Activated CD8-positive, alpha-beta memory T cell treated with anti-CD3 and anti-CD28 coated beads, Interleukin-2, amount 10 ng/mL, durations not matched to agents 7 days and 5 days (primary cell): ENCODE data around the gene C11orf98. TPM values are rescaled to one million over a fixed set of nuclear protein-coding genes. Genes with fewer than 3 reads are reported as not detected.

Experiments
- ATAC-seq: fragments of 150-1000 bp; cut with Tn5 transposase; one replicate; pipeline ENCODE4 v1.10.0; 2021; ENCODE audit warnings: moderate library complexity
- CTCF ChIA-PET: fragments of 350-600 bp; sonication (Branson Sonifier 250); formaldehyde crosslinking; loops from one replicate; lab custom pipeline; 2021; ENCODE audit warnings: antibody characterized with exemption; lab: Charles Lee
- DNase-seq: peaks from one replicate; pipeline ENCODE4 v3.0.0-alpha.2; 2020
- H3K27ac Mint-ChIP-seq: one replicate; pipeline ENCODE4 v1.8.0; 2021; ENCODE audit warnings: mild to moderate bottlenecking, mixed read lengths
- H3K27me3 Mint-ChIP-seq: one replicate; pipeline ENCODE4 v1.8.0; 2021; ENCODE audit warnings: mixed read lengths
- H3K36me3 Mint-ChIP-seq: one replicate; pipeline ENCODE4 v1.8.0; 2021; ENCODE audit warnings: mild to moderate bottlenecking, mixed read lengths
- H3K4me1 Mint-ChIP-seq: one replicate; pipeline ENCODE4 v1.8.0; 2021; ENCODE audit warnings: mixed read lengths
- H3K4me3 Mint-ChIP-seq: one replicate; pipeline ENCODE4 v1.8.0; 2021; ENCODE audit warnings: mild to moderate bottlenecking, moderate library complexity, mixed read lengths
- H3K9me3 Mint-ChIP-seq: one replicate; pipeline ENCODE4 v1.8.0; 2022; ENCODE audit warnings: low read depth, mixed read lengths
- total RNA-seq, 2 experiments: library from RNA; stranded (reverse); gene quantifications; one replicate each; pipeline ENCODE4 v1.2.3, GENCODE V29; 2021

C11orf98 gene
- total RNA-seq, 2 experiments from 2014 or later, result 130 to 131 TPM

DNA sequence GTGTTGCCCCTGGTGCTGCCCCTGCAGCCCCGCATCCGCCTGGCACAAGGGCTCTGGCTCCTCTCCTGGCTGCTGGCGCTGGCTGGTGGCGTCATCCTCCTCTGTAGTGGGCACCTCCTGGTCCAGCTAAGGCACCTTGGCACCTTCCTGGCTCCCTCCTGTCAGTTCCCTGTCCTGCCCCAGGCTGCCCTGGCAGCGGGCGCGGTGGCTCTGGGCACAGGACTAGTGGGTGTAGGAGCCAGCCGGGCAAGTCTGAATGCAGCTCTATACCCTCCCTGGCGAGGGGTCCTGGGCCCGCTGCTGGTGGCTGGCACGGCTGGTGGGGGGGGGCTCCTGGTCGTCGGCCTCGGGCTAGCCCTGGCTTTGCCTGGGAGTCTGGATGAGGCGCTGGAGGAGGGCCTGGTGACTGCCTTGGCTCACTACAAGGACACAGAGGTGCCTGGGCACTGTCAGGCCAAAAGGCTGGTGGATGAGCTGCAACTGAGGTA lies 51.7 kb downstream of the C11orf98 start:
- H3K27ac Mint-ChIP-seq, result peak overlapping the region; percentile 64
- CTCF ChIA-PET, result interaction anchor here (1.0 to 4.2 kb wide), 6 partner anchors 8 to 189 kb away, joined by 3 to 36 read pairs (median 4); partner anchors contain the start of genes B3GAT3 and MTA2
- H3K36me3 Mint-ChIP-seq, result peaks cover 15% of the 10 kb centered on the region
- no peaks in the 10 kb centered on the region for H3K27me3 Mint-ChIP-seq
- ATAC-seq, result no peak
- no peak for DNase-seq
- no peak overlapping the region for H3K4me3 Mint-ChIP-seq
- peaks cover 42% of the 10 kb centered on the region for H3K4me1 Mint-ChIP-seq
- H3K9me3 Mint-ChIP-seq, result no peaks in the 10 kb centered on the region

Other genes starting within 250 kb of the C11orf98 start
- not detected for gene SCGB1A1, start 246.2 kb downstream of the C11orf98 start, total RNA-seq
- gene AHNAK, start 118.4 kb downstream of the C11orf98 start, total RNA-seq, result 100 to 1,000 TPM; 180 to 390 TPM
- gene EEF1G, start 91.3 kb downstream of the C11orf98 start, total RNA-seq, result 1,000 to 10,000 TPM in 1 of 2 experiments, 100 to 1,000 TPM in 1; 878 to 1,201 TPM
- 10 to 100 TPM; 24.7 to 29.6 TPM for gene TUT1, start 73.7 kb downstream of the C11orf98 start, total RNA-seq
- 100 to 1,000 TPM; 245 to 264 TPM for gene MTA2, start 63.3 kb downstream of the C11orf98 start, total RNA-seq
- 100 to 1,000 TPM; 132 to 133 TPM for gene EML3, start 52.4 kb downstream of the C11orf98 start, total RNA-seq
- gene ROM1, start 52.0 kb downstream of the C11orf98 start, total RNA-seq, result 1 to 10 TPM; 1.1 to 1.5 TPM
- 10 to 100 TPM; 64.5 to 69.7 TPM for gene B3GAT3, start 43.2 kb downstream of the C11orf98 start, total RNA-seq
- gene GANAB, start 18.6 kb downstream of the C11orf98 start, total RNA-seq, result 100 to 1,000 TPM; 248 to 275 TPM
- 10 to 100 TPM; 27.9 to 35.7 TPM for gene INTS5, start 11.9 kb downstream of the C11orf98 start, total RNA-seq
- gene CSKMT, start 102 bp upstream of the C11orf98 start, total RNA-seq, result 10 to 100 TPM; 23.7 to 31.0 TPM
- gene UQCC3, start 6.5 kb upstream of the C11orf98 start, total RNA-seq, result 1 to 10 TPM; 7.2 to 9.0 TPM
- 10 to 100 TPM; 17.7 to 27.5 TPM for gene LBHD1, start 7.1 kb upstream of the C11orf98 start, total RNA-seq
- 100 to 1,000 TPM; 115 to 152 TPM for gene UBXN1, start 13.9 kb upstream of the C11orf98 start, total RNA-seq
- under 1 TPM; 0.14 to 0.15 TPM for gene LRRN4CL, start 24.3 kb upstream of the C11orf98 start, total RNA-seq
- 10 to 100 TPM; 24.2 to 29.6 TPM for gene BSCL2, start 42.2 kb upstream of the C11orf98 start, total RNA-seq
- not detected for gene GNG3, start 42.5 kb upstream of the C11orf98 start, total RNA-seq
- gene HNRNPUL2, start 62.2 kb upstream of the C11orf98 start, total RNA-seq, result 10 to 100 TPM; 61.6 to 66.6 TPM
- gene TTC9C, start 63.3 kb upstream of the C11orf98 start, total RNA-seq, result 10 to 100 TPM; 47.5 to 49.2 TPM
- 10 to 100 TPM in 1 of 2 experiments, 1 to 10 TPM in 1; 9.3 to 10.2 TPM for gene ZBTB3, start 89.0 kb upstream of the C11orf98 start, total RNA-seq
- gene POLR2G, start 96.4 kb upstream of the C11orf98 start, total RNA-seq, result 100 to 1,000 TPM in 1 of 2 experiments, 10 to 100 TPM in 1; 77.2 to 110 TPM
- 10 to 100 TPM; 23.5 to 25.0 TPM for gene TAF6L, start 106.2 kb upstream of the C11orf98 start, total RNA-seq
- 10 to 100 TPM; 42.4 to 43.0 TPM for gene TMEM179B, start 122.2 kb upstream of the C11orf98 start, total RNA-seq
- 10 to 100 TPM; 14.4 to 17.9 TPM for gene TMEM223, start 126.8 kb upstream of the C11orf98 start, total RNA-seq
- 100 to 1,000 TPM in 1 of 2 experiments, 10 to 100 TPM in 1; 93.6 to 120 TPM for gene NXF1, start 140.2 kb upstream of the C11orf98 start, total RNA-seq
- 10 to 100 TPM; 30.8 to 38.4 TPM for gene STX5, start 166.8 kb upstream of the C11orf98 start, total RNA-seq
- gene TEX54, start 167.6 kb upstream of the C11orf98 start, total RNA-seq, result not detected
- gene WDR74, start 174.4 kb upstream of the C11orf98 start, total RNA-seq, result 10 to 100 TPM; 82.9 to 83.9 TPM
- gene SLC3A2, start 215.7 kb upstream of the C11orf98 start, total RNA-seq, result 100 to 1,000 TPM; 213 to 259 TPM